ENCODE measurements around the gene SLC49A3. TPM values are rescaled to one million over a fixed set of nuclear protein-coding genes. Genes with fewer than 3 reads are reported as not detected.

Gene SLC49A3
- polyA plus RNA-seq, 1 donor from 2014 or later, result not detected

DNA sequence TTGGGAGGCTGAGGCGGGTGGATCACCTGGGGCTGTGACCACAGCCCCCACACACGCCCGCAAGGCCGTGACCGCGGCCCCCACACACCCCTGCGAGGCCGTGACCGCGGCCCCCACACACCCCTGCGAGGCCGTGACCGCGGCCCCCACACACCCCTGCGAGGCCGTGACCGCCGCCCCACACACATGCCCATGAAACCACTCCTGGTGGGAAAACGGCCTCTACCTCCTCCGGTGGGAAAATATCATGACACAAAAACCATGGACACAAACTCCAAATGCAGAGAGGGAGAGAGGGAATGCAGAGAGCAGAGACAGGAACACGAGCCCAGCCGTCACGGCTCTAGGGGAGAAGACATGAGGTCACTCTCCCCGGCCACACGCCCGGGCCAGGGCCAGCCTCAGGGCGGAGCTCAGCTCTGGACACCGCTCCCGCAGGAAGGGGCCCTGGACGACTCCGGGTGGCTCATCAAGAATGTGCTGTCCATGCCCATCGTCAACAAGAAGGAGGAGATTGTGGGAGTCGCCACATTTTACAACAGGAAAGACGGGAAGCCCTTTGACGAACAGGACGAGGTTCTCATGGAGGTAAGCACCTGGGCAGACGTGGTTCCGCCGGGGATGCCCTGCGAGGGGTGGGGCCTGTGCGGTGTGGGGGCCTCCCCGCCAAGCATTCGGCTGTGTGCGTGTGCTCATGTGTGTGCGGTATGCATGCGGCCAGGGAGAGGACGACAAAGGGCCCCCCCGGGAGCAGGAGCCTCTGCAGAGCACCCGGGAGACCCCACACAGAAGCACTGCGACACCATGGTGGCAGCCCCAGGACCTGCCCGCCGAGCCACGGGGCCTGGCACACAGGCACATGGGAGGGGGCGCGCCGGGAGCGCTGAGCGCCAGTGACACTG lies 32.3 kb downstream of the SLC49A3 start:
- Histone ChIP-seq H3K9me2 (ENCODE audit: insufficient read depth, low read length) (no peaks in the 10 kb centered on the region), H3K27ac (ENCODE audit: low read length) (no peak overlapping the region), H3K79me2 (replicated peaks; ENCODE audit: insufficient read depth, low read length) (no peaks in the 10 kb centered on the region)

GRCh38 chr4:655464-656151 lies 33.3 kb downstream of the SLC49A3 start:
- H2AFZ ChIP-seq (ENCODE audit: low read depth, low read length), result no peak overlapping the region
- H3K9me2 ChIP-seq (ENCODE audit: insufficient read depth, low read length), result no peaks in the 10 kb centered on the region
- H3K27ac ChIP-seq (ENCODE audit: low read length), result no peak overlapping the region
- no peaks in the 10 kb centered on the region for H4K20me1 ChIP-seq (ENCODE audit: insufficient read depth)
- H3K9ac ChIP-seq (ENCODE audit: low read length), result no peak overlapping the region
- no peaks in the 10 kb centered on the region for H3K36me3 ChIP-seq (ENCODE audit: insufficient read depth, low read length)
- H3F3A ChIP-seq (ENCODE audit: insufficient read depth, low read length, poor library complexity, severe bottlenecking), result no peaks in the 10 kb centered on the region
- no peaks in the 10 kb centered on the region for H3K9me3 ChIP-seq (ENCODE audit: low read length)
- no peaks in the 10 kb centered on the region for H3K27me3 ChIP-seq (ENCODE audit: insufficient read depth, low read depth, low read length)
- no peak overlapping the region for H3K4me3 ChIP-seq (ENCODE audit: low read length)
- H3K4me2 ChIP-seq (ENCODE audit: low read length), result no peak overlapping the region
- no peaks in the 10 kb centered on the region for H3K79me2 ChIP-seq (replicated peaks; ENCODE audit: insufficient read depth, low read length)
- TF ChIP-seq EZH2 (IDR thresholded peaks at IDR 0.05; ENCODE audit: borderline replicate concordance, insufficient read depth, low read length, poor library complexity, severe bottlenecking) (no peak), TAF1 (IDR thresholded peaks at IDR 0.05; ENCODE audit: low read depth) (no peak), MXI1 (conservative IDR thresholded peaks at IDR 0.05; ENCODE audit: poor library complexity, severe bottlenecking) (no peak), EP300 (conservative IDR thresholded peaks at IDR 0.05; ENCODE audit: poor library complexity, severe bottlenecking) (no peak), SMC3 (conservative IDR thresholded peaks at IDR 0.05; ENCODE audit: poor library complexity) (no peak), POLR2AphosphoS5 (IDR thresholded peaks at IDR 0.05) (no peak), RAD21 (conservative IDR thresholded peaks at IDR 0.05) (no peak)
- TF ChIP-seq, protein P1, sequence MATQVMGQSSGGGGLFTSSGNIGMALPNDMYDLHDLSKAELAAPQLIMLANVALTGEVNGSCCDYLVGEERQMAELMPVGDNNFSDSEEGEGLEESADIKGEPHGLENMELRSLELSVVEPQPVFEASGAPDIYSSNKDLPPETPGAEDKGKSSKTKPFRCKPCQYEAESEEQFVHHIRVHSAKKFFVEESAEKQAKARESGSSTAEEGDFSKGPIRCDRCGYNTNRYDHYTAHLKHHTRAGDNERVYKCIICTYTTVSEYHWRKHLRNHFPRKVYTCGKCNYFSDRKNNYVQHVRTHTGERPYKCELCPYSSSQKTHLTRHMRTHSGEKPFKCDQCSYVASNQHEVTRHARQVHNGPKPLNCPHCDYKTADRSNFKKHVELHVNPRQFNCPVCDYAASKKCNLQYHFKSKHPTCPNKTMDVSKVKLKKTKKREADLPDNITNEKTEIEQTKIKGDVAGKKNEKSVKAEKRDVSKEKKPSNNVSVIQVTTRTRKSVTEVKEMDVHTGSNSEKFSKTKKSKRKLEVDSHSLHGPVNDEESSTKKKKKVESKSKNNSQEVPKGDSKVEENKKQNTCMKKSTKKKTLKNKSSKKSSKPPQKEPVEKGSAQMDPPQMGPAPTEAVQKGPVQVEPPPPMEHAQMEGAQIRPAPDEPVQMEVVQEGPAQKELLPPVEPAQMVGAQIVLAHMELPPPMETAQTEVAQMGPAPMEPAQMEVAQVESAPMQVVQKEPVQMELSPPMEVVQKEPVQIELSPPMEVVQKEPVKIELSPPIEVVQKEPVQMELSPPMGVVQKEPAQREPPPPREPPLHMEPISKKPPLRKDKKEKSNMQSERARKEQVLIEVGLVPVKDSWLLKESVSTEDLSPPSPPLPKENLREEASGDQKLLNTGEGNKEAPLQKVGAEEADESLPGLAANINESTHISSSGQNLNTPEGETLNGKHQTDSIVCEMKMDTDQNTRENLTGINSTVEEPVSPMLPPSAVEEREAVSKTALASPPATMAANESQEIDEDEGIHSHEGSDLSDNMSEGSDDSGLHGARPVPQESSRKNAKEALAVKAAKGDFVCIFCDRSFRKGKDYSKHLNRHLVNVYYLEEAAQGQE (IDR thresholded peaks at IDR 0.05; ENCODE audit: borderline replicate concordance), result no peak

More for the DNA sequence above, 32.3 kb downstream of the SLC49A3 start:
- Histone ChIP-seq H3K27me3 (ENCODE audit: insufficient read depth, low read depth, low read length) (no peaks in the 10 kb centered on the region), H2AFZ (ENCODE audit: low read depth, low read length) (no peak overlapping the region), H3F3A (ENCODE audit: insufficient read depth, low read length, poor library complexity, severe bottlenecking) (no peaks in the 10 kb centered on the region), H3K36me3 (ENCODE audit: insufficient read depth, low read length) (no peaks in the 10 kb centered on the region), H3K9ac (ENCODE audit: low read length) (no peak overlapping the region), H3K4me3 (ENCODE audit: low read length) (no peak overlapping the region), H3K4me2 (ENCODE audit: low read length) (no peak overlapping the region), H4K20me1 (ENCODE audit: insufficient read depth) (no peaks in the 10 kb centered on the region), H3K9me3 (ENCODE audit: low read length) (no peaks in the 10 kb centered on the region)
- TF ChIP-seq EP300 (conservative IDR thresholded peaks at IDR 0.05; ENCODE audit: poor library complexity, severe bottlenecking) (no peak), CTCF (IDR thresholded peaks at IDR 0.05; ENCODE audit: poor library complexity, severe bottlenecking) (no peak), RAD21 (conservative IDR thresholded peaks at IDR 0.05) (no peak), EZH2 (IDR thresholded peaks at IDR 0.05; ENCODE audit: borderline replicate concordance, insufficient read depth, low read length, poor library complexity, severe bottlenecking) (no peak), POLR2AphosphoS5 (IDR thresholded peaks at IDR 0.05) (no peak), TAF1 (IDR thresholded peaks at IDR 0.05; ENCODE audit: low read depth) (no peak), SMC3 (conservative IDR thresholded peaks at IDR 0.05; ENCODE audit: poor library complexity) (no peak), MXI1 (conservative IDR thresholded peaks at IDR 0.05; ENCODE audit: poor library complexity, severe bottlenecking) (no peak)
- TF ChIP-seq, protein P1 (IDR thresholded peaks at IDR 0.05; ENCODE audit: borderline replicate concordance), result no peak

Data from neural cell (in vitro differentiated cells).